ENCODE data around the gene OR1L4.

OR1L4 gene

DNA sequence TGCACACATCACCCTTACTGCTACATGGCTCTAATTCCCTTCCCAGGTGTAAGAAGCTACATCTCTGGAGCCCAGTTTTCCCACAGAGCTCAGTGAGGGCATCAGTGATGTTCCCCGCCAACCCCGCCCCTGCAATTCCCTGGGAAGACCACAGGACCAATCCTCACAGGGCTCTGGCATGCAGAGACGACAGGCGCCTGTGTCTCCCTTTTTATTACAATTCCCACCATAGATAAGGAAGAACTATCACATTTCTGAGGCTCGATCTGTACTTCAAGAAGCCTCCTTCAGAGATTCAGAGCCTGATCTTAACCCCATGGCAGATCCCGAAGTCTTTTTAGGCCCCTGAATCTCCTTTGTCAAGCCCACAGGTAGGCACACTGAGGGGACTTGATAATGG is 18.2 kb downstream of the OR1L4 start, which contains the start of gene OR1L6:
TSS of gene OR1L6 (plus strand) at position 301 of the 400 bp plus-strand sequence. CDS start 7,545 bp downstream, outside the sequence.
- H3K27me3 ChIP-seq (ENCODE audit: insufficient read depth, poor library complexity, severe bottlenecking), result peaks cover 7% of the 10 kb centered on the region
- ATAC-seq (ENCODE audit: low read depth) (no peak), DNase-seq (ENCODE audit: low spot score) (no peak)
- H3K36me3 ChIP-seq (ENCODE audit: low read depth), result no peaks in the 10 kb centered on the region
- H3K4me1 ChIP-seq (ENCODE audit: insufficient read depth, poor library complexity, severe bottlenecking), result no peaks in the 10 kb centered on the region
- no peak within 1 kb of the TSS for H3K27ac ChIP-seq (ENCODE audit: poor library complexity, severe bottlenecking)
- no peaks in the 10 kb centered on the region for H3K9me3 ChIP-seq (ENCODE audit: severe bottlenecking)
- TF ChIP-seq, protein P1, sequence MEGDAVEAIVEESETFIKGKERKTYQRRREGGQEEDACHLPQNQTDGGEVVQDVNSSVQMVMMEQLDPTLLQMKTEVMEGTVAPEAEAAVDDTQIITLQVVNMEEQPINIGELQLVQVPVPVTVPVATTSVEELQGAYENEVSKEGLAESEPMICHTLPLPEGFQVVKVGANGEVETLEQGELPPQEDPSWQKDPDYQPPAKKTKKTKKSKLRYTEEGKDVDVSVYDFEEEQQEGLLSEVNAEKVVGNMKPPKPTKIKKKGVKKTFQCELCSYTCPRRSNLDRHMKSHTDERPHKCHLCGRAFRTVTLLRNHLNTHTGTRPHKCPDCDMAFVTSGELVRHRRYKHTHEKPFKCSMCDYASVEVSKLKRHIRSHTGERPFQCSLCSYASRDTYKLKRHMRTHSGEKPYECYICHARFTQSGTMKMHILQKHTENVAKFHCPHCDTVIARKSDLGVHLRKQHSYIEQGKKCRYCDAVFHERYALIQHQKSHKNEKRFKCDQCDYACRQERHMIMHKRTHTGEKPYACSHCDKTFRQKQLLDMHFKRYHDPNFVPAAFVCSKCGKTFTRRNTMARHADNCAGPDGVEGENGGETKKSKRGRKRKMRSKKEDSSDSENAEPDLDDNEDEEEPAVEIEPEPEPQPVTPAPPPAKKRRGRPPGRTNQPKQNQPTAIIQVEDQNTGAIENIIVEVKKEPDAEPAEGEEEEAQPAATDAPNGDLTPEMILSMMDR (IDR thresholded peaks at IDR 0.05; ENCODE audit: poor library complexity, severe bottlenecking), result no peak
- no peak within 1 kb of the TSS for H3K4me3 ChIP-seq (ENCODE audit: severe bottlenecking)

DNA sequence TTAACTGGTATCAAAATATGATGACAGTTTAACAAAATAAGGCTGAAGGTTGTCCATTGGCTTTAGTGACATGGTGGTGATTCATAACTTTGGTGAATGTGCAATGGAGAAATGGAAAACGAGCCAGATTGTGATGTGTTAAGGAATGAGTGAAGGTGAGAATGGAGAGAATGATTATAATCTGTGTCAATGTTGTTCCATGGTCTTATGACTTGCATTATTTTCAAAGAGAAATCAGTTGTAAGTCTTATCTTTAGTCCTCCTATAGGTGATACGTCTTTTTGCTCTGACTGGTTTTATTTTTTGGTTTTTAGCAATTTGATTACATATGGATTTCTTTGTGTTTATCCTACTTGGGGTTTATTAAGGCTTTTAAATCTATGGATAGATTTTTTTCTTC is 31.0 kb downstream of the OR1L4 start:
- no peak for ATAC-seq (ENCODE audit: low read depth)
- H3K4me3 ChIP-seq (ENCODE audit: severe bottlenecking), result no peak overlapping the region
- DNase-seq (ENCODE audit: low spot score), result no peak
- H3K27ac ChIP-seq (ENCODE audit: poor library complexity, severe bottlenecking), result no peak overlapping the region
- no peaks in the 10 kb centered on the region for H3K4me1 ChIP-seq (ENCODE audit: insufficient read depth, poor library complexity, severe bottlenecking)
- peaks cover 3% of the 10 kb centered on the region for H3K9me3 ChIP-seq (ENCODE audit: severe bottlenecking)
- TF ChIP-seq, protein P1 (IDR thresholded peaks at IDR 0.05; ENCODE audit: poor library complexity, severe bottlenecking), result no peak
- no peaks in the 10 kb centered on the region for H3K36me3 ChIP-seq (ENCODE audit: low read depth)
- H3K27me3 ChIP-seq (ENCODE audit: insufficient read depth, poor library complexity, severe bottlenecking), result peaks cover 3% of the 10 kb centered on the region

DNA sequence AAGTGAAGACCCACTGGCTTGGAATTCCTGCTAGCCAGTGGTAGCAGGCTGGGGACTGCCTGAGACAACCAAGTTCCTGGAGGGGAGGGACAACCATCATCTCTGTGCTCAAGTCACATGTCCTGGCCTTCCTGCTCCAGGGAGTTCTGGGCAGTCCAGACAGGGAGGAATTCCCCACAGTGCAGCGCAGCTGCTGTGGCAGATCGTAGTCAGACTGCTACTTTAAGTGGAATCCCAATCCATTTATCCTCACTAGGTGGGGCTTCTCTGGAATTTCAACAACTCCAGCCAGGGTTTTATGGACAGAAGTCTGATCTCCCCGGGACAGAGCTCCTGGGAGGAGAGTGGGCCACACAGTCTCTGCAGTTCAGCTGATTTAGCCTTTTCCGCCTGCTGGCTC is 44.0 kb downstream of the OR1L4 start:
- no peaks in the 10 kb centered on the region for H3K9me3 ChIP-seq (ENCODE audit: severe bottlenecking)
- no peak for ATAC-seq (ENCODE audit: low read depth)
- TF ChIP-seq, protein P1 (IDR thresholded peaks at IDR 0.05; ENCODE audit: poor library complexity, severe bottlenecking), result no peak

More for the DNA sequence above, 44.0 kb downstream of the OR1L4 start:
- Histone ChIP-seq H3K27me3 (ENCODE audit: insufficient read depth, poor library complexity, severe bottlenecking) (no peaks in the 10 kb centered on the region), H3K36me3 (ENCODE audit: low read depth) (no peaks in the 10 kb centered on the region), H3K4me1 (ENCODE audit: insufficient read depth, poor library complexity, severe bottlenecking) (no peaks in the 10 kb centered on the region), H3K27ac (ENCODE audit: poor library complexity, severe bottlenecking) (no peak overlapping the region), H3K4me3 (ENCODE audit: severe bottlenecking) (no peak overlapping the region)
- DNase-seq (ENCODE audit: low spot score), result no peak
